Left lobe of liver (tissue), 2 donors: Measurements from ENCODE around the gene SEPTIN5. TPM values are rescaled to one million over a fixed set of nuclear protein-coding genes. Genes with fewer than 3 reads are reported as not detected.

ENCODE experiments used
- ATAC-seq: fragments of 200-7000 bp; cut with Tn5 transposase; one replicate; pipeline ENCODE4 v1.9.1; 2020; ENCODE audit warnings: mild to moderate bottlenecking, moderate library complexity
- DNase-seq: peaks from one replicate; pipeline ENCODE4 v3.0.0-alpha.2; 2020; ENCODE audit warnings: low spot score
- total RNA-seq: library from RNA; stranded (reverse); gene quantifications from one replicate; pipeline ENCODE4 v1.2.1, GENCODE V29; 2021
- donor health status: DM: no; HTN: no; CAD: no; lungs with moderate emphysema.
- donor health status: DM: no; HTN: yes; CAD: no.

The SEPTIN5 gene
- total RNA-seq, 1 donor from 2014 or later: 1.1 TPM

DNA sequence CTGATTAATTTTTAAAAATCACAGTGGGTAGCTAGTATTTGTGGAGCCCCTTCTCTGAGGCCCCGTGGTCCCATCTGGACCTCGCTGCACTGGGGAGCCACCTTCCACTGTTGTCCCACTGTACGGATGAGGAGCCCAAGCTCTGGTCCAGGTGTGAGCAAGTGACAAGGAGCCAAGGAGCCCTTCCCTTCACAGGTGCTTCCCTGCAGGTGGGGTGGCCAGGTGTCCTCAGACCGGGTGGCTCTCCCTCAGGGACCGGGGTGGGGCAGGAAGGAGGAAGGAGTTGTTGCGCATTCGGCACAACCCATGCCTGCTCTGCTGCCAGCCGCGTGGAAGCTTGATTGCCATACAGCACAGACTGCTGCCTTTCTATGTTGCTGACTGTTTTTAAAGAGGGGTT lies 10.4 kb upstream of the SEPTIN5 start:
- peak; percentile 42 for DNase-seq
- no peak for ATAC-seq

DNA sequence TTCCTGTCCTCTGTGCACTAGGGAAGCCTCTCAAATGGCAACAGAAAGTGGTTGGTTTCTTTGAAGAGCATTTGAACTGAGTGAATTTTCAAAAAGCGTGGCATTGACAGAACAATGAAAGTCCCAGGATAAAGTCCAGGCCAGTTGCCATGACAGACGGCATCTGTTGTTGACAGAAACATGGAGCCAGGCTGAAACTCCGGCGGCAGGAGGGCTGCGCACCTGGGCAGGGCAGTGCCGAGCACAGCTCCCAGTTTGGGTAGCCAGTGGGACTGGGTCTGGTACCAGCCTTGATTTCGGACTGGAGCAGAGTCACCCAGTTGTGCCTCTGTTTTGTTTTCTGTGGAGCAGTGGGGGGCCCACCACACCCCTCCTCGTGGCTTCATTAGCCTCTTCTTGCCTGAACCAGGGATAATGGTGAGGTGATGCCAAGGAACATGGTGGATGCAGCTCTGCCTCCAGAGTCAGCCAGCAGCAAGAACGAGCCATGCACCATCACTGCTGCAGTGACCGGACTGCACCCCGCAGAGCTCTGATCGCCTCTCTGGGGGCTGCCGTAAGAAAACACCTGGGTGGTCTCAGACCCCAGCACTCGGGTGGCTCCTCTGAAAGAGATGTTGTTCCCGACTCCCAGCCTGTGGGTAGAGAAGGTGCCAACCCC lies 9.8 kb upstream of the SEPTIN5 start:
- ATAC-seq (no peak), DNase-seq (peak; percentile 37)

DNA sequence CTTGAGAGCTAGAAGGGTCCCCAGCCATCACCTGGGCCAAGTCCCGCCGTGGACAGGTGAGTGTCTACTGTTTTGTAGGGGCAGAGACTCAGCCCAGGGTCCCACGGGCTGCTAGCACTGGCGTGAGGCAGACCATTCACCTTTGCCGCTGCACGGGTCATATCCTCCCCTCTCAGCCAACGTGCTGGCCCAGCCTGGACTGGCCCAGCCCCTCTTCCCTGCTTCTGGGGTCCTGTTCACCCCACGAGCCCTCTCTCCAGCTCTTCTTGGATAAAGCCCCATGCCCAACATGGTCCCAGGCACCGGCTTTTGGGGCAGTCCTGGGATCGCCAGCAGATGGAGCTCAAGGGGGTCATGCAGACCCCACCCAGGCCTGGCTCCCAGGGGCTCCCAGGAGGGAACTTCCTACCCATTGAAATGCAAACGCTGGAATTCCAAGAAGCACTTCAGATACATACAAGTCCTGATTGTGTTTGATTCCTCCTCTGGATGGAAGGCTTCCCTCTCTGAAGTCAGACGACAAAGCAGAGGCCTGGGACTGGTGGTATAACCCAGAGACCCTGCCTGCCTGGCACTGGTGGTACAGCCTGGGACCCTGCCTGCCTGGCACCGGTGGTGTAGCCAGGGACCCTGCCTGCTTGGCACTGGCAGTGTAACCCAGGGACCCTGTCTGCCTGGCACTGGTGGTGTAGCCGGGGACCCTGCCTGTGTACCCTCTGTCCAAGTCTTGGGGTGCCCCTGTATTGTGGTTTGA lies 8.9 kb upstream of the SEPTIN5 start:
- peak; percentile 28 for DNase-seq
- no peak for ATAC-seq

DNA sequence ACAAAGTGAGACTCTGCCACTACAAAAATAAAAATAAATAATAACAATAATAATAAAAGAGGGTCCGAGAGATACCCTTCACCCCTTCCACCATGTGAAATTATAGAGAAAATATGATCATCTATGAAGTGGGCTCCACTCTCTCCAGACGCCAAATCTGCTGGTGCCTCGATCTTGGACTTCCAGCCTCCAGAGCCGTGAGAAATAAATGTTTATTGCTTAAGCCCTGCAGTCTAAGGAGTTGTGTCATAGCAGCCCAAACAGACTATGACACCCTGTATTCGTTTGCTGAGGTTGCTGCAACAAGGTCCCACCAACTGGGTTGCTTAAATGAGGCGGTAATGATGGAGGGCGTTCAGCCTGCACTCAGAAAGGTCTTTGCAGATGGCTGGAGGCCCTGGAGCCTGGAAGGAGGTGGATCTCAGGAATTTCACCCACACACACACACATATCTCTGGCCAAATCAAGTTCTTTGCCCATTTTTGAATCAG lies 7.6 kb upstream of the SEPTIN5 start:
- no peak for ATAC-seq
- peak; percentile 23 for DNase-seq

DNA sequence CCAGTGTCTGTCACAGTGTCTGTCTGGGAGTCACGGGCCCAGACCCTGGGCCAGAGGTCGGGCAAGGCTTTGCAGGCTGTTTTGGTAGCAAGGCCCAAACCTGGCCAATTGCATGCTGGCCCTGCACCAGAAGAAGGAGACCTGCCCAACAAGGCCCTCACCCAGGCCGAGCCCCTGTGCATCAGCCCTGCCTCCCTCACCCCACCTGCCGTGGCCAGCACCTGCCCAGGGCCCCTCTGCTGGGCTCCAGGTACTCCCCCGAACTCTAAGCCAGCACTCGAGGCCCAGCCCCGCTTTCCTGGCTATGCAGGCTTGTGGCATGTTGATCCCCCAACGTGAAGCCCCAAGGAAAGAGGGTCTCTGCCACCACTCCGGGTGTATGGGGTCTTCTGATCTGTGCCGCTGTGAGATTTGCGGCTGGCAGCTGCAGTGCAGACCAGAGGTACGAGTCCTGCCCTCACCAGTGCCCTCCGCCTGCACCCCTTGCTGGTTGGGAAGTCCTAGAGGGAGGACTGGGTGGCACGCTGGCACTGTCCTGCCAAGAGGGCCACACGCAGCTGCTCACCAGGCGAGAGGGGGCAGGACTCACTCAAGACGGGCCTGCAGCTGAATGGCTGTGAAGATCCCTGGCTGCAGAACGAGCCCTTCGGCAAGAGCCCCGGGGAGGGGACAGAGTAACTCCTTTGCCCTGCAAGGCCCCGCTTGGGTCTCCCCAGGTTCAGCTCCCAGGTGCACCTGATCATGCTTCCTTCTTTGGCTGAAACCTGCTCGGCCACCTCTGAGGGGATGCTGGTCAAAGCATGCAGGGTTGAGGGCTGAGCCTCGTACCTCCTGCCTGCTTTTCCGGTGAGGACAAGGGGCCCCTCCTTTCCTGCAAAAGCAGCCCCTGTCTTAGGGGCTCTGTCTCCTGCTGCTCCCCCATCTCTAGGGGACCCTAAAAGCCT lies 6.7 kb upstream of the SEPTIN5 start:
- DNase-seq (no peak), ATAC-seq (no peak)

DNA sequence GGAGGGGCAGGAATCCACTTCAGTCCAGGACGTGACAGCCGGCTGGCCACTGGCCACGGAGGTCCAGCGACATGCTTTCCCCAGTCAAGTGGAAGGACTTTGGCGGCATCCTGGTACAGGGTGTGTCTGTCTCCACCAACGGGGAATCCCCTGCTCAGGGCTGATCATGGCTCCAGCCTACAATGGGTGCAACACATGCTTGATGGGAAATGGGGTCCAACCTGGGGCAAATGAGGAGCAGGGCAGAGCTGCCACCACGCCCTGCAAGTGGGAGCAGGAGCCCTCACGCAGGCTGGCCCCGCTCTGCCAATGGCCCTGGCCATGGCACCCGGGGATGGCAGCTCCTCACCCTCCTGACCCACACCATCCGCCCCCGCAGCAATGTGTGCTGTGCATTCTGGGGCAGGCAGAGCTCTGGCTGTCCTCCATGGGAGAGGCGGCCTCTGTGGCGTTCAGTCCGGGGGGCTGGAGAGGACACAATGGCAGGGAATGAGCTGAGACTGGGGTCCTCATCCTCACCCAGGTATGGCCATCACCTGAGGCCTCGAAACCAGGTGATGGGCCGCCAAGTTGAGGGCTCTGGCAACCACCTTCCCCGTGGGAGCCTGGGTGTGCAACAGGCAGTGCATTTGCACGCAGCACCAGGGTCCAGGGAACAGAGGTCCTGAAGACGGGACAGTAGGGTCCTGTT lies 5.8 kb upstream of the SEPTIN5 start:
- ATAC-seq: no peak
- DNase-seq: no peak

DNA sequence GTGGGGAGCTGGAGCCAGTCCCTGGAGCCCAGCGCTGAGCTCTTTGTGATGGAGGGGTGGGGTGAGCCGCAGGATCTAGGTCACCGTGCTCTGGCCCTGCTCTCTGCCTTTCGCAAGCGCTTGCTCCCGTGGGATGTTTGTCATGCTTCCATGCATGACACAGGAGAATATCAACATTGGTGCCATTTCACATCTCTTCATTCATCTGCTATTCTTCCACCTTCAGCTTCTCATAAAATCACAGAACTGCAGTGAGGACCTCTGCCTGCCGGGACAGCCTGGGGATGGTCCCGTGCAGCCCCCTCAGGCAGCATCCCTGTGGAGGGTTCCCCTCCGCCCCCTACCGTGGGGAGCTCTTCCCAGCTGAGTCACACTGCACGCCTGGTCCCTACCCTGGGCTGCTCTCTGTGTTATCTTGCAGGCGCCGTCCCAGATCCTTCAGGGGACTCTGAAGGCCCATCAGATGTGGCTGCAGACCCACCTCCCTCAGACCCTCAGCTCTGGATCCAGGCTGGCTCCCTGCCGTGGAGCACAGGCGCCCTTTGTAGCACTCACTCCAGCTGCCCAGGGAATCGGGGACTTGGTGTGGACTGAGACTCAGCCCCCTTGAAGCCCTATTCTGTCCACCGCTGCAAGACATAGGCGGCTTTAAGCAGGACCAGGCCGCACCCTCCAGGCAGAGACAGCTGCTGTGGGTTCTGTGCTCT lies 5.1 kb upstream of the SEPTIN5 start:
- DNase-seq: no peak
- no peak for ATAC-seq

DNA sequence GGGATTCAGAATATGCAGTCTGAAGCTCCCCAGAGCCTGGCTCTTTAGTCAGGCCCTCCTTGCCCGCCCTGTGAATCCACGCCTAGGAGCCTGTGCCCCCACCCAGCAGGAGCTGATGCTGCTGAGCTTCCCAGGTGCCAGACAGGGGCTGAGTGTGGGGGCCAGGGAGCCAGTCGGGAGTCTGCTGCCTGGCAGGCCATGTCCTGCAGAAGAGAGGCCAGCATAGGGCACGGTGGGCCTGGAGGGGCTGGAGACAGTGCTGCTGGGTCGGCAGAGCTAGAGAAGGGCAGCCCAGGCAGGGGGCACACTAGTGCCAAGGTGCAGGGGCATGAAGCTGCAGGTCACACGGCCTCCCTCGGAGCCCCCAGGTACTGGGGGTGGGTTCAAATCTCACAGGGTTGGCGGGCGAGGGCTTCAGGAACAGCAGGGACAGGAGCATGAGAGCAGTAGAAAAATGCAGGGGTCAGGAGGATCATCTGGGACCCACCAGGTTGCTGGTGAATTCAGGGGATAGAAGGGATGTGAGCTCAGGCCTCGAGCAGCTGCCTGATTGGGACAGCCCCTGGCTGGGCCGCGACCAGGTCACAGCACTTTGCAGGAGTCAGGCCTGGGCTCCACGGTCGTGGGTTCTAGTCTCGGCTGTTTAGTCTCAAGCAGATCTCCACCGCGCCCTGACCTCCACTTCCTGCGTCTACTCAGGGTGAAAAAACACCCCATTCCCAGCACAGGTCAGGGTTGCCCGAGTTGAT lies 4.1 kb upstream of the SEPTIN5 start:
- no peak for DNase-seq
- ATAC-seq: no peak

DNA sequence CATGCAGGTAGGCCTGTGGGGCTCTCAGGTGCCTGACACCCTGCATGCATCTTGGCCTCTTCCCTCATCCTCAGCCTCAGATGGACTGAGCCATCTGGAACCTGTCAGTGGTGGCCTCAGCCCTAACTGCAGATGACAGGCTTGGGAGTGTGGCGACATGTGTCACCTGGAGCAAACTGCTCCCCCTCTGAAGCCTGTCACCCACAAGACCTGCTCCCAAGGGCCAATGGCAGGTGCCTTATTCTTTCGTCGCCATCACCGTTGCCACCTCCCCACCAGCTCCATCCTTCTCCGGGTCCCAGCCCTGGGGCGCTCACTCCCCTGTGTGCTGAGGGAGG lies 3.6 kb upstream of the SEPTIN5 start:
- no peak for DNase-seq

DNA sequence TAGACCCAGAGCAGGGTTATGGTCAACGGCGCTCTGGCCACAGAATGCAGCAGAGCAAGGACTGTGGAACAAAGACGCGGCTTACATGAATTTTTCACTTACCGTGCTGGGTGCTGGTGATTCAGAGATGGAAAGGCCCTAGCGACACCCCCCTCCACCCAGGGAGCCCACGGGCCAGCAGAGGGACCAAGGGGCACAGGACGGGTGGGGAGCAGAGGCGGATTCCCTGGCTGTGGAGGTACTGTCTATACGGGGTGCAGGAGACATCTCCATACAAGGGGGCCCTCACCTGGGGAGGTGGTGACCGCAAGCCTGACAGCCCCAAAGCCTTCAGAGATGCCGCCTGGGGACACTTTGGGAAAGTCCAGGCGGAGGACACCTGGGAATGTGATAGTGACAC lies 1.1 kb upstream of the SEPTIN5 start:
- DNase-seq (no peak), ATAC-seq (no peak)

More for the DNA sequence above, 3.6 kb upstream of the SEPTIN5 start:
- ATAC-seq: no peak

DNA sequence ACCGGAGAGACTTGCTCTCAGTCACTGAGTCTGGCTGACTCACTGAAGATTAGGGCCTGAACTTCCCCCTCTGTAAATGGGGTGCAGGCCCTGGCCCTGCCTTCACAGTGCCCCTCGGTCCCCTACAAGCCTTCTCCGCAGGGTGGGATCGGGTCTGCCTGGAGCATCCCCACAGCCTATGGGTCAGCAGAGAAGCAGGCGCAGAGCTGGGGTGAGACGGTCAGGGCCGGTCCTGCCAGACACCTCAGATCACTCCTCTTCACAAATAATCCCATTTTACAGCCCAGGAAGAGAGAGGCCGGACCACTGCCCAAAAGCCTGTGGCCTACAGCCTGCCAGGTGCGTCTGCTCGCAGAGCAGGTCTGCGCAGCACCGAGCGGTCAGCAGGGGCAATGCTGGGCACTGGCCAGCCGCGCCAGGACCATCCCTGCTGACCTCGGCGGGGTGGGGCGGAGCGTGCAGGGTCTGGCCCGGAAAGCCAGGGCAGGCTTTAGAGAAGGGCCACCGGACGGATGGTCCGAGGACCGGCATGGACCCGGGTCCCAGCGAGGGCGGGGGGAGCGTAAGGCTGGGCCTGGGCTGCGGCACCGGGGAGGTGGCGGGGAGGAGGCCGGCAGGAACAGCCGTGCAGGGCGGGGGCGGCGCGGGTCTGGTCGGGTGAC lies 522 bp upstream of the SEPTIN5 start:
- DNase-seq: no peak
- ATAC-seq: peak; percentile 14

DNA sequence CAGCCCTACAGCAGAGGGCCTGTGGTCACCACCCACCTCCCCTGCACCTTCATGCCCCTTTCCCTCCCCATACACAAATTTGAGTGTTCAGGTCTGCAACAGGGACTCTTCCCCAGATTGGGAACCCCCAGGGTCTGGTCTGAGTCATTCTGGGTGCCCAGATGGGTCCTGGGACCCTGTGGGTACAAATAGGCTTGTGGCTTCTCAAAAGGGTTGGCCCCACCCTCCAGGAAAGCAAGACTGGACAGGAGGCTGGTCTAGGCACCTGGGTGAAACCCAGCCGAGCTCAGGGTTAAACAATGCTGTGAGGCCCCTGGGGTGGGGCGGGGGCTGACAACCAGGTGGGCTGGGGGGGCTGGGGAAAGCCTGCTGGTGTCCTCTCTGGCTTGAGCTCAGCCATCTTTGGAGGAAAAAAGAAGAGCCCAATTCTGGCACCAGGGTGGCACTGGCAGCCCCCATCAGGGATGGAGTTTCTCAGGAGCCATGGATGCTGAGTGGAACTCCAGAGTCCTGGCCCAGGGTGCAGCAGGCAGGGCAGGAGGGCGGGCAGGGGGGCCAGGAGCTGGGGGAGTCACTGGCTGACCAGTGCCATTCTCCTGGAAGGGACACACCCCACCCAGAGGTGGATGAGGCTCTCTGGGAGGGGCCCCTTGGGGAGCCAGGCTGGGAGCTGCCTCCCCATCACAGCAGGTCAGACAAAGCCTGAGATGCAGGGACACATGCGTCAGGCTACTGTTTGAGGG lies 1.1 kb downstream of the SEPTIN5 start:
- no peak for ATAC-seq
- no peak for DNase-seq

DNA sequence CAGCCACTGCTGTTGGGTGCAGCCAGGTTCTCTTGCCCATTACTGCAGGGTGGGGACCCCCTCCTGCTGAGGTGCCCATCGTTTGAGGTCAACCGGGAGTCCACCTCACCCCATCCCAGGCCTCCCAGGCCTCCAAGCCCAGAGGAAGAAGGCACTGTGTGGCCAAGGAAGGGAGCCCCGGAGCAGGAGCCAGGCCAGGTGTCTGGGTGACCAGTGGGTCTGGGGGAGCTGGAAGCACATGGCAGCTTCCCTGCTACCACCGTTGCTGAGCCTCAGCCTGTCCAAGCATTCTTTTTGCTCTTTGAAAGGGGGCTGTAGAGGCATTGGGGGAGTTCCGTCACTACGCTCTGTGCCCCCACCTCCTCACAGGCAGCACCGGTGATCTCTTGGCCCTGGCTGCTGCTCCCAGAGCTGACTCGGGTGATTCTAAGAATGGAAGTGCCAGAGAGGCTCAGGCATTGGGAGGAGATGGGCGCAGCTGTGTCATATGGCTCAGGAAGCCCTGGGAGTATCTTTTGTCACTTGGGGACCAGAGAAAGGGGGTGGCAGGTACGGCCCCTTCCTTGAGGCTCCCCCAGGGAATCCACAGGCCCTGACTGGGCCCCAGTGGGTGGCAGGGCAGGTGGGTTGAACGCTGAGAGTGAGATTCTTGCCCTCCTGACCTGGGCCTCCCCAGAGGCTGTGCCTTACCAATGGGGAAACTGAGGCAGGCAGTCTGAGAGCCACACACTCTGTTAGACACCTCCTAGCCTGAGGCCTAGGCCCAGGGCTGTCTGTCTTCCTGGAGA lies 1.9 kb downstream of the SEPTIN5 start:
- no peak for DNase-seq

DNA sequence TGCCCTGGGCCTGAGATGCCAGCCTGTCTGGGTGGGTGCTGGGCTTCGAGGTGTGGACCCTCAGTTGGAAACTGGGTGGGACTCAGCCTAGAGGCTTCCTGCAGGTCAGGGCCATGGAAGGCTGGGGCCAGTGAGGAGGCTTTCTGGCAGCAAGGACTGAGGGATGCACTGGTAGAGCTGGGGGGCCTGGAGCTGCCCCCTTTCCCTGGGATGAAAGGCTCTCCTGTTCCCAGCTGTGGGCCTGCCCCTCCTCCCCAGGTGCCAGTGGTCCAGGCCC lies 2.5 kb downstream of the SEPTIN5 start:
- DNase-seq (no peak), ATAC-seq (no peak)

More for the DNA sequence above, 1.9 kb downstream of the SEPTIN5 start:
- no peak for ATAC-seq

DNA sequence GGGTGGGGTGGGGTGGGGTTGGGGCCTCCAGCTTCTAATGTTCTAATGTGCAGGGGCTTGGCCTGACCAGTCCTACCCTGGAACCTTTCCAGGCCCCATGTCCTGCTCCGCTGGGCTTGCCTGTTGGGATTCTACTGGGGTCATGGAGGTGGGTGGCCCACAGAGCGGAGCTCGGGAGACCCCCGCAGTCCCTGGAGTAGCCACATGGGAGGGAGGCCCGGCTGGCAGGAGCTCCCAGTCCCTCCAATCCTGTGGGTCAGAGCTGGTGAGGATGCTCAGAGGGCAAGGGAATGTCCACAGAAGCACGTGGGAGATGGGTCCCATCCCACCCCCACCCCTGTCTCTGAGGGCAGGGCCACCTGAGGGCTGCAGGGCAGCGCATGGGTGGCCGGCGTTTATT lies 2.9 kb downstream of the SEPTIN5 start:
- no peak for DNase-seq
- ATAC-seq: no peak

DNA sequence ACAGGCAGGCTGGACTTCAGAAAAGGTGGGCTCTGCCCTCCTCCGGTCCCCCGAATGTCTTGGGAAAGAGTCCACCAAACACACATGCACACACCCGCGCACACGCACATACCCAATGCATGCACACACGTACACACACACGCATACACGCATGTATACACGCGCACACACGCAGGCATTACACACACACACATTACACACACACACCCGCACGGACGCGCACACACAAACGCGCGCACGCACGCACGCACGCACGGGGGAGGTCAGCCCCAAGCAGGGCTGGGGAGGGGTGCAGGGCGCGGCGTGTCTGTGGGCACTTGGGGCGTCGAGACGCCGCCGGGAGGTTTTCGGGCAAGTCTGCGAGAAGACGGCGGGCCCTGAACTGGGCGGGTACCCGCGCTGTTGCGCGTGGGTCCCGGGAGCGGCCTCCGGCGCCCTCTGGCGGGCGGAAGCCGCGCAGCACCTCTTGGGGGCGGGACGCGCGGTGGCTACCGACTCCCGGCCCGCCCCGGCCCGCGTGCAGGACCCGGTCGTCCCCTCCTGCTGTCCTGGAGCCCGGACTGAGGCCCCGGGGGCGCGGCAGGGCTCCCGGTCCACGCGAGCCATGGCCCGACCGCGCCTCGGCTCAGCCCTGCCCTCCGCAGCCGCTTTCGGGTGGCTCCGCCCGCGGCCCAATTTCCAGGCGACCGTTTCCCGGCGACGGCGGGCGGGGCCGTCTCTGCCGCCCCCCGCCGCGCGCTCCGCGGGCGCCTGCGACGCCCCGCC lies 3.6 kb downstream of the SEPTIN5 start:
- ATAC-seq (peak; percentile 93), DNase-seq (peak; percentile 74)

DNA sequence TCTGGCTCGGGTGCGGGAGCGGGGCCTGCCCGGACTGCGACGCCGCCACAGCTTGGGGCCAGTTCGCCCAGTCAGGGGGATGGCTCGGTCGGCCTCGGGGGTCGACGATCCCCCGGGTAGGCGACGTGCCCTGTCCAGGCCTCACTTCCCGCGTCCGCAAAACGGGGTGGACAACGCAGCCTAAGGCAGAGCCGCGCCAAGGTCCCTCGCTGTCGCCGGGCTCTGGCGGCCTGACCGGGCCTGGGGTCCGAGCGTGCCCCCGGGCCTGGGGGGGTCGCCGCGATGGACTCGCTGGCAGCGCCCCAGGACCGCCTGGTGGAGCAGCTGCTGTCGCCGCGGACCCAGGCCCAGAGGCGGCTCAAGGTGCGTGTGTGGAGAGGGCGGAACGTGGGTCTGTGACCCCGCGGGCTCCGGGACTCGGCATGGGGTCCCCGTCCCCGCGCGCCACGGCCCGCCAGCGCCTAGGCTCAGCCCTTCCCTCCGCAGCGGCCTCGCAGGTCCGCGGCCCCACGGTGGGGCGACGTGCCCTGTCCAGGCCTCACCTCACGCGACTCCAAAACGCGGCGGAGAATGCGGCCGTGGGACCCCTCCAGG lies 4.2 kb downstream of the SEPTIN5 start:
- DNase-seq: no peak
- ATAC-seq: no peak
